Endothelial cell of umbilical vein (primary cell): ENCODE data around the gene TSPAN1. TPM values are rescaled to one million over a fixed set of nuclear protein-coding genes. Genes with fewer than 3 reads are reported as not detected.

Experiments
- BruUV-seq: library from RNA; stranded (reverse); fragments of 400-500 nt; replicated peaks from 2 replicates; lab custom pipeline; 2021; lab: Mats Ljungman, UMichigan
- CTCF ChIA-PET: fragments of 300-600, 350-600 bp; sonication (Branson Sonifier 250); formaldehyde crosslinking; loops from one replicate; lab custom pipeline; 2021; ENCODE audit warnings: antibody characterized with exemption, inconsistent platforms; lab: Charles Lee
- POLR2A ChIA-PET: fragments of 300-600, 350-600 bp; sonication (Branson Sonifier 250); formaldehyde crosslinking; loops from one replicate; lab custom pipeline; 2021; ENCODE audit warnings: antibody characterized with exemption, inconsistent platforms; lab: Charles Lee
- DNase-seq: peaks from one replicate; pipeline ENCODE4 v3.0.0-alpha.2; 2011; ENCODE audit warnings: low read depth, low spot score
- FAIRE-seq: peaks from 2 replicates; lab custom pipeline; 2011; peaks lifted over from hg19 to GRCh38; lab: Jason Lieb, UNC
- H2AFZ ChIP-seq: 2 replicates; pipeline ENCODE4 v1.6.0; 2012; ENCODE audit warnings: low read depth, low read length, control low read depth, inconsistent platforms
- H3K27ac ChIP-seq: 2 replicates; pipeline ENCODE4 v1.5.1; 2011; ENCODE audit warnings: low read depth, mild to moderate bottlenecking, control low read depth, low read length, moderate library complexity; ENCODE audit not compliant: insufficient read depth
- H3K27me3 ChIP-seq, 2 experiments: 2 replicates each; pipeline versions ENCODE4 v1.6.0 to v1.6.1; 2011; ENCODE audit warnings: low read length in 2 of 2, mixed read lengths in 1 of 2; ENCODE audit not compliant: control insufficient read depth in 2 of 2, insufficient read depth in 2 of 2
- H3K36me3 ChIP-seq, 2 experiments: 2 replicates in 1 of 2; 3 replicates in 1 of 2; pipeline ENCODE4 v1.5.1; 2011; ENCODE audit warnings: low read length in 2 of 2, mild to moderate bottlenecking in 1 of 2, moderate library complexity in 1 of 2; ENCODE audit not compliant: control insufficient read depth in 2 of 2, insufficient read depth in 2 of 2; ENCODE audit errors: extremely low read depth in 1 of 2
- H3K4me1 ChIP-seq: 3 replicates; pipeline ENCODE4 v1.5.1; 2011; ENCODE audit warnings: mild to moderate bottlenecking, low read length; ENCODE audit not compliant: control insufficient read depth, insufficient read depth; ENCODE audit errors: extremely low read depth
- H3K4me2 ChIP-seq: 2 replicates; pipeline ENCODE4 v1.6.1; 2011; ENCODE audit warnings: low read length, control low read depth, mixed read lengths; ENCODE audit not compliant: insufficient read depth
- H3K4me3 ChIP-seq, 3 experiments: fragments of 200-600 bp in 1 of 3; sonication (generic), shearing (Covaris generic) in 1 of 3; replicated peaks in 1 of 3; 2 replicates each; pipeline ENCODE4 v1.5.1; 2011 to 2016; ENCODE audit warnings: control low read depth in 3 of 3, low read length in 3 of 3, mild to moderate bottlenecking in 2 of 3, inconsistent platforms in 1 of 3, low read depth in 1 of 3, moderate library complexity in 1 of 3; ENCODE audit not compliant: insufficient read depth in 1 of 3
- H3K79me2 ChIP-seq: 2 replicates; pipeline ENCODE4 v1.6.0; 2012; ENCODE audit warnings: low read length, inconsistent platforms; ENCODE audit not compliant: control insufficient read depth, insufficient read depth
- H3K9ac ChIP-seq: replicated peaks from 2 replicates; pipeline ENCODE3; 2011; ENCODE audit warnings: low read length, control low read depth; ENCODE audit not compliant: insufficient read depth; ENCODE audit errors: extremely low read depth
- H3K9me1 ChIP-seq: replicated peaks from 3 replicates; pipeline ENCODE4 v1.6.0; 2011; ENCODE audit warnings: mild to moderate bottlenecking, low read length; ENCODE audit not compliant: control insufficient read depth, insufficient read depth; ENCODE audit errors: extremely low read depth
- H3K9me3 ChIP-seq: replicated peaks from 2 replicates; pipeline ENCODE4 v1.5.1; 2012; ENCODE audit warnings: low read length, inconsistent platforms; ENCODE audit not compliant: control insufficient read depth, insufficient read depth
- H4K20me1 ChIP-seq: replicated peaks from 2 replicates; pipeline ENCODE3; 2011; ENCODE audit warnings: mild to moderate bottlenecking, low read length; ENCODE audit not compliant: control insufficient read depth, insufficient read depth; ENCODE audit errors: extremely low read depth
- CTCF ChIP-seq, 2 donors: IDR thresholded peaks; 1 replicate in 1 of 2; 2 replicates in 1 of 2; pipeline ENCODE4 v1.5.1; 2011; ENCODE audit warnings: low read length in 2 of 2, mild to moderate bottlenecking in 2 of 2, moderate library complexity in 2 of 2, control low read depth in 1 of 2, inconsistent platforms in 1 of 2, low read depth in 1 of 2; ENCODE audit not compliant: insufficient read depth in 1 of 2; ENCODE audit errors: extremely low read depth in 1 of 2
- EZH2 ChIP-seq: IDR thresholded peaks from 2 replicates; pipeline ENCODE4 v1.6.1; 2012; ENCODE audit warnings: borderline replicate concordance, low read depth, mild to moderate bottlenecking, moderate library complexity, low read length, inconsistent platforms; ENCODE audit not compliant: severe bottlenecking
- FOS ChIP-seq: IDR thresholded peaks from 2 replicates; pipeline ENCODE4 v1.6.1; 2011; ENCODE audit warnings: mild to moderate bottlenecking, low read length, moderate library complexity, borderline replicate concordance; ENCODE audit not compliant: insufficient read depth
- GATA2 ChIP-seq: IDR thresholded peaks from 2 replicates; pipeline ENCODE4 v1.7.0; 2011; ENCODE audit warnings: low read depth, mild to moderate bottlenecking, moderate library complexity, mixed read lengths, low read length; ENCODE audit not compliant: insufficient read length, insufficient read depth
- JUN ChIP-seq: IDR thresholded peaks from 2 replicates; pipeline ENCODE4 v1.6.1; 2011; ENCODE audit warnings: borderline replicate concordance, low read depth; ENCODE audit not compliant: insufficient read length, insufficient read depth
- MAX ChIP-seq: IDR thresholded peaks from 2 replicates; pipeline ENCODE4 v1.6.1; 2011; ENCODE audit not compliant: insufficient read depth, insufficient read length
- MYC ChIP-seq: IDR thresholded peaks from one replicate; pipeline ENCODE4 v1.6.1; 2011; ENCODE audit warnings: mild to moderate bottlenecking, low read depth, low read length
- POLR2A ChIP-seq: IDR thresholded peaks from 2 replicates; pipeline ENCODE4 v1.6.1; 2012; ENCODE audit warnings: low read depth, mild to moderate bottlenecking, control low read depth, low read length
- POLR2AphosphoS5 ChIP-seq: IDR thresholded peaks from 2 replicates; pipeline ENCODE4 v1.6.1; 2012; ENCODE audit warnings: low read depth, mild to moderate bottlenecking, control low read depth, low read length, moderate library complexity; ENCODE audit not compliant: insufficient read depth
- dilution Hi-C: fragments of 300-500 bp; cut with MboI; formaldehyde crosslinking; loops from one replicate; pipeline ENCODE4 v1.15.0; 2019; ENCODE audit warnings: low sequenced_read_pairs; ENCODE audit not compliant: extremely low pct_ligation_motif_present
- intact Hi-C: fragments of 100-400 bp; cut with micrococcal nuclease; formaldehyde crosslinking; loops from one replicate; pipeline ENCODE4 v1.10.0; 2022
- polyA plus RNA-seq, 4 experiments: library from polyadenylated mRNA; depleted of rRNA in 3 of 4; stranded (reverse) in 3 of 4; unstranded in 1 of 4; fragments of >200 nt; gene quantifications; 2 replicates each; pipeline versions ENCODE4 v1.2.1 to v1.2.3, GENCODE V29; 2011 to 2012; ENCODE audit warnings: missing spikeins in 1 of 4
- total RNA-seq: library from RNA; stranded (reverse); gene quantifications from 2 replicates; pipeline ENCODE4 v1.2.3, GENCODE V29; 2021

TSPAN1 gene
- total and polyA plus RNA-seq, 2 donors (not counting 3 experiments of a cell fraction or from before 2014, with no cell fraction given) = 0.65 to 0.88 TPM

- Histone ChIP-seq H3K9ac (no peak overlapping the region), H3K79me2 (no peaks in the 10 kb centered on the region), H2AFZ (no peak overlapping the region), H3K27ac (no peak overlapping the region), H3K36me3 (no peaks in the 10 kb centered on the region), H4K20me1 (no peaks in the 10 kb centered on the region), H3K9me3 (no peaks in the 10 kb centered on the region), H3K4me2 (no peak overlapping the region), H3K9me1 (no peaks in the 10 kb centered on the region), H3K4me1 (peaks cover 7% of the 10 kb centered on the region), H3K4me3 (no peak overlapping the region), H3K27me3 (peaks cover 0 to 7% of the 10 kb centered on the region in 2 experiments)
- DNase-seq = no peak
- no peak for FAIRE-seq
- ChIA-PET CTCF (interaction anchor here (1.4 to 2.8 kb wide), 2 partner anchors 9 to 37 kb away, joined by 4 to 15 read pairs; no protein-coding TSS in a partner anchor), POLR2A (interaction anchor here (0.9 kb wide), 1 partner anchor 39 kb away, joined by 3 read pairs; the partner anchor contains the start of gene PIK3R3)
- no TSS peak for BruUV-seq
- dilution Hi-C loops = no loop called here
- TF ChIP-seq GATA2 (no peak), CTCF (IDR thresholded peaks at IDR 0.05; ENCODE audit: extremely low read depth in 1 of 2, insufficient read depth in 1 of 2, low read depth in 1 of 2, low read length in 2 of 2) (no peak), POLR2A (no peak), JUN (no peak), POLR2AphosphoS5 (no peak)
- intact Hi-C loops = no loop called here
Observed at GRCh38 chr1:46171871-46172270, 3.0 kb upstream of the TSPAN1 start.

- peaks cover 0 to 7% of the 10 kb centered on the region in 2 experiments for H3K27me3 ChIP-seq
- no peak overlapping the region for H3K27ac ChIP-seq
- no peak overlapping the region for H3K9ac ChIP-seq
- H3K4me3 ChIP-seq = no peak overlapping the region
- no peak overlapping the region for H2AFZ ChIP-seq
- no peaks in the 10 kb centered on the region for H3K9me3 ChIP-seq
- no peaks in the 10 kb centered on the region for H4K20me1 ChIP-seq
- TF ChIP-seq JUN (no peak), MAX (no peak), MYC (no peak), POLR2AphosphoS5 (no peak), CTCF (IDR thresholded peaks at IDR 0.05; ENCODE audit: extremely low read depth in 1 of 2, insufficient read depth in 1 of 2, low read depth in 1 of 2, low read length in 2 of 2) (no peak), POLR2A (no peak), GATA2 (no peak), FOS (no peak), EZH2 (no peak)
- intact Hi-C loops (no loop called here), dilution Hi-C loops (no loop called here)
- no peak for DNase-seq
- H3K79me2 ChIP-seq = no peaks in the 10 kb centered on the region
- no peaks in the 10 kb centered on the region for H3K9me1 ChIP-seq
- CTCF ChIA-PET = interaction anchor here (1.0 to 2.8 kb wide), 4 partner anchors 9 to 133 kb away, joined by 3 to 15 read pairs (median 4); no protein-coding TSS in a partner anchor
- no TSS peak for BruUV-seq
- peaks cover 7% of the 10 kb centered on the region for H3K4me1 ChIP-seq
- H3K4me2 ChIP-seq = no peak overlapping the region
- no peaks in the 10 kb centered on the region for H3K36me3 ChIP-seq
- FAIRE-seq = no peak
- POLR2A ChIA-PET = interaction anchor here (0.9 kb wide), 1 partner anchor 40 kb away, joined by 3 read pairs; the partner anchor contains the start of gene PIK3R3
Observed at GRCh38 chr1:46172321-46172720, 2.6 kb upstream of the TSPAN1 start.
